ENCODE measurements around the gene TMPRSS2. TPM values are rescaled to one million over a fixed set of nuclear protein-coding genes. Genes with fewer than 3 reads are reported as not detected.
"Not testable (repeated sequence)": the region's sequence is repeated elsewhere in the genome, so short reads cannot be mapped to it uniquely, and the experiment has no call there.

The TMPRSS2 gene
- total and polyA plus RNA-seq, 3 donors from 2014 or later: 2.3 to 5.6 (median 3.9) TPM

- Histone ChIP-seq H3K4me3 (peak within 1 kb of the TSS; percentile 66 to 82), H3K27ac (peak within 1 kb of the TSS; percentile 52 to 64), H3K4me1 (peaks cover 5% of the 10 kb centered on the region), H3K9me3 (no peaks in the 10 kb centered on the region), H3K27me3 (no peaks in the 10 kb centered on the region), H3K36me3 (ENCODE audit: low read depth, missing control alignments) (no peaks in the 10 kb centered on the region)
- DNase-seq: peak; percentile 70
- intact Hi-C loops (cut with DNase I; ENCODE audit: low total_unique reads): no loop called here
- TF ChIP-seq CTCF (IDR thresholded peaks at IDR 0.05) (no peak), POLR2A (IDR thresholded peaks at IDR 0.05) (no peak)
- WGBS, 2 donors: 2% methylated on average over 14 to 36 of the region's 65 CpGs
Observed at GRCh38 chr21:41425954-41426675, 81.8 kb downstream of the TMPRSS2 start, which contains the start of gene MX1. Gene MX1 (plus strand): TSS chr21:41426239. CDS start chr21:41432071, 5,832 bp downstream.

DNA sequence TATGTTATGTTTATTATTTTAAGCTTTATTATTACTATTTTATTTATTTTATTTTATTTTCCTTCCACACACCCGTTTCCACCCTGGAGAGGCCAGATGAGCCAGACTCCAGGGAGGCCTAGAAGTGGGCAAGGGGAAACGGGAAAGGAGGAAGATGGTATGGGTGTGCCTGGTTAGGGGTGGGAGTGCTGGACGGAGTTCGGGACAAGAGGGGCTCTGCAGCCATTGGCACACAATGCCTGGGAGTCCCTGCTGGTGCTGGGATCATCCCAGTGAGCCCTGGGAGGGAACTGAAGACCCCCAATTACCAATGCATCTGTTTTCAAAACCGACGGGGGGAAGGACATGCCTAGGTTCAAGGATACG is 82.4 kb downstream of the TMPRSS2 start:
- Histone ChIP-seq H3K9me3 (no peaks in the 10 kb centered on the region), H3K4me1 (peaks cover 5% of the 10 kb centered on the region), H3K27me3 (no peaks in the 10 kb centered on the region), H3K27ac (peak overlapping the region; percentile 52 to 64), H3K4me3 (peak overlapping the region; percentile 66 to 82), H3K36me3 (ENCODE audit: low read depth, missing control alignments) (no peaks in the 10 kb centered on the region)
- peak; percentile 5 for DNase-seq
- intact Hi-C loops (cut with DNase I; ENCODE audit: low total_unique reads): no loop called here
- TF ChIP-seq POLR2A (IDR thresholded peaks at IDR 0.05): no peak
- TF ChIP-seq CTCF (IDR thresholded peaks at IDR 0.05): no peak
- WGBS, 2 donors: 51 to 57% methylated on average over 4 to 7 of the region's 7 CpGs

GRCh38 chr21:41423305-41423636 is 84.7 kb downstream of the TMPRSS2 start:
- H3K27me3 ChIP-seq; H3K36me3 ChIP-seq (ENCODE audit: low read depth, missing control alignments); H3K27ac ChIP-seq; H3K4me3 ChIP-seq; DNase-seq; H3K9me3 ChIP-seq; intact Hi-C loops (cut with DNase I; ENCODE audit: low total_unique reads): not testable (repeated sequence)
- peaks cover 10% of the 10 kb centered on the region for H3K4me1 ChIP-seq
- WGBS, 2 donors: 87 to 88% methylated on average over 5 of the region's 5 CpGs

- Histone ChIP-seq H3K4me1 (peaks cover 10% of the 10 kb centered on the region), H3K36me3 (ENCODE audit: low read depth, missing control alignments) (no peaks in the 10 kb centered on the region), H3K4me3 (no peak overlapping the region), H3K27ac (no peak overlapping the region), H3K27me3 (no peaks in the 10 kb centered on the region), H3K9me3 (no peaks in the 10 kb centered on the region)
- WGBS, 2 donors: 91 to 93% methylated on average over 13 to 19 of the region's 19 CpGs
- TF ChIP-seq POLR2A (IDR thresholded peaks at IDR 0.05): no peak
- no peak for TF ChIP-seq CTCF (IDR thresholded peaks at IDR 0.05)
- peak; percentile 7 for DNase-seq
- intact Hi-C loops (cut with DNase I; ENCODE audit: low total_unique reads): no loop called here
Observed at GRCh38 chr21:41422546-41423304, 85.2 kb downstream of the TMPRSS2 start.

GRCh38 chr21:41420998-41421397 is 87.0 kb downstream of the TMPRSS2 start:
- Histone ChIP-seq H3K4me3 (peak overlapping the region in 1 of 2 donors; percentile 70), H3K27ac (peak overlapping the region in 1 of 2 donors; percentile 81)
- H3K9me3 ChIP-seq; H3K27me3 ChIP-seq; H3K36me3 ChIP-seq (ENCODE audit: low read depth, missing control alignments); H3K4me1 ChIP-seq; intact Hi-C loops (cut with DNase I; ENCODE audit: low total_unique reads): not testable (repeated sequence)
- 31 to 41% methylated on average over 6 to 8 of the region's 8 CpGs for WGBS, 2 donors
- DNase-seq: peak; percentile 3
